NCI-H2227 (cell line): ENCODE data around the gene COL5A1.

Experiments
- DNase-seq: peaks from one replicate; lab custom pipeline; 2025; ENCODE audit not compliant: unreplicated experiment; lab: John Stamatoyannopoulos, UW

COL5A1 gene

DNA sequence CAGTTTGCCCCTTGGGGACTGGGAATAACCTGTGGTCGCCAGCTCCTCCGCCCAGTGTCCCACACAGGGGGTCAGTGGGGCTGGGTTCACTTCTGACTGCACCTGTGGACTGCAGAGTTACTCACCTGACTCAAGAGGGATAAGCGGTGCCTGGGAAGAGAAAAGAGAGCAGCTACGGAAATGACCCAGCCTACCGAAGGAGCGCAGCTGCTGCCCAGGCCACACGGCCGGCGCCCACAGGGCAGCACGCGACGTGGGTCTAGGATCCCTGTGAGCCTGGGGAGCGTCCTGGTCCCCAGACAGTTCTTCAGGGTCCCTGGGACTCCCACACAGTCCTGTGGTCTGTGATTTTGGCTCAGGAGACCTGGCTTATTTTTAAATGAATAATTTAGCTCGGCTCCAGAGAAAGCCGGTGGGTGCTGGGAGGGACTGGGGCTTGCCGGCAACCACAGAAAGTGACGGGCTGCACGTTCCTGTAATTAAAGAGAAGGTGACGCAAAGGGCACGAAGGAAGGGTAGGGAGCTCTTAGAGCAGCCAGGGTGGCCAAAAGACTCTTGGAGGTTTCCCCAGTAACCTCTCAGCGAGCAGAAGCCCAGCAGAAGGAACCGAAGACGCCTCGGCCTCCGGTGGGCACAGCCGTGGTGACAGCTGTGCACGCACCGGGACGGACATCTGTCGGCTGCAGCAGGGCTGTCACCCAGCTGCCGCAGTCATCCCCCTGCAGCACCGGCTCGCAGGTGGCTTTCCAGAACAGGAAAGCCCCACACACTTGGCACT, 141.5 kb downstream of the COL5A1 start:
- DNase-seq: no peak

DNA sequence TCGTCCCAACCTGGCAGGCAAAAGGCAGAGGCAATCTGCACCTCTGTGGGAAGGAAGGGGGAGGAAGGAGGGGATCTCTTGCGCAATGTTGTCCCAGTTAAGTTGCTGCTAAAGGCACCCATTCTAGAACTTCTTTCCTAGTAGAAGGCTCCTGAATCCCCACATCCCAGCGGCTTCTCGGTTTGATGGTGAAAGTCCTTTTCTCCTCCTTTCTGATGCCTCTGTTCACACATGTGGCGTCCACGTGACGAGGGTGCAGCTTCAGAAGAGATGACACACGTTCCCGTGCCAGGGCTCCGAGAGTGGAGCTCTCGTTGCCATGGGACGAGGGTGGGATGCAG, 142.1 kb downstream of the COL5A1 start:
- DNase-seq: no peak

DNA sequence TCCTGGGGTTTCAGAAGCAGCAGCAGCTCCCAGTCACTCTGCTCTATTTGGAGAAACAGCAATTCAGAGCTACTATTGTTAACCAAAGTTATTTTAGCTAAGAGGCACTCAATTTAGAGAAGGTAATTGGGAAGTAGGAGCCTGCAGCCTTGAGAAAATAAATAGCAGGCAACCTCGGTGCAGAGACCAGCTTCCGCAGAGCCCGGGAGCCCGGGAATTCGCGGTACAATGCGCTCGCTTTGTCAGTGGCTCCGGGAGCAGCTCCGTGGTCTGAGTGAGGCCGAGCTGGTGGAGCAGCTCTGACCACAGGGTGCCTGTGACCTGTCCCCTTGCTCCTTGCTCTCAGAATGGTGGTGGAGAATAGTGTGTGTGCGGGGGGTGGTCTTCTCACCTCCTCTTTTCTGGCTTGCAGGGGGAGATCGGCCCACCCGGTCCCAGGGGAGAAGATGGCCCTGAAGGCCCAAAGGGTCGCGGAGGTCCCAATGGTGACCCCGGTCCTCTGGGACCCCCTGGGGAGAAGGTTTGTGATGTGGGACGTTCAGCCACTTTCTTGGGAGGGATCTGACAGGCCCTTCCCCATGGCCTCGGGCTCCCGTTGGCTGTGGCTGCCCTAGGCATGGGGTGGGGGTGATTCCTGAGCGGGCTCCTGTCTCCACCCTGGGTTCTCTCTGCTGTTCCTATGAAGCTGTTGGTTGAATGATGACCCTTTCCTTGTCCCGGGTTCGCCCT, 143.1 kb downstream of the COL5A1 start:
- no peak for DNase-seq

DNA sequence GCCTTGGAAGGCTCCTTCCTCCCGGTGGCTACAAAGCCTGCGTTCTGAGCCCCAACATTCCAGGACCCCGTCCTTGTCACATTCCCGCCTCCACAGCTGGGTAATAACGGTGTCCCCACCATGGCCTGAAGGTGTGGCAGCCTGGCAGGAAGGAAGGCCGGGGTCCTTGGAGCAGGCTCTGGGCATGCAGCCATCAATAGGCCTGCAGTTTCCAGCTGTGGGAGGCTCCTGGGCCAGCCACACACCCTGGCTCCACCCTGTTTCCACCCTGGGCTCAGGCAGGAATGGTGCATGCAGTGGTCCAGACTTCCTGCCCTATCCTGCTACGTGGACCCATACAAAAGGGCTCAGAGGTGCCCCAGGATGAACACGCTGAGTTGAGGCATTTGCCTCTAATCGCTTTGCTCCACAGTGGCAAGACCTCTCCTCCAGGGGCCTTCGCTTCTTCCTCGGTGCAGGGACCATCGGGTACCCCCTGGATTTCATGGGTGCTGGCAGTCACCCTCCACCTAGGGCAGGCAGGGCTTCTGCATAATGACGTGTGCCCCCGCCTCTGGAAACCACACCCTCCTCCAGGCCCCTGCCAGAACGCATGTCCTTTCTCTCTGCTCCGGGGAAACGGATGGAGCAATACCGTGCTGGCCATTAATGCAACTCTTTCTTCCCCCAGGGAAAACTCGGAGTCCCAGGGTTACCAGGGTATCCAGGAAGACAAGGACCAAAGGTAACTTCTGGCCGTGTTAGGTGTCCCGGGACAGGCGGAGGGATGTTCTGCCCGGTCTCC, 143.9 kb downstream of the COL5A1 start:
- no peak for DNase-seq

DNA sequence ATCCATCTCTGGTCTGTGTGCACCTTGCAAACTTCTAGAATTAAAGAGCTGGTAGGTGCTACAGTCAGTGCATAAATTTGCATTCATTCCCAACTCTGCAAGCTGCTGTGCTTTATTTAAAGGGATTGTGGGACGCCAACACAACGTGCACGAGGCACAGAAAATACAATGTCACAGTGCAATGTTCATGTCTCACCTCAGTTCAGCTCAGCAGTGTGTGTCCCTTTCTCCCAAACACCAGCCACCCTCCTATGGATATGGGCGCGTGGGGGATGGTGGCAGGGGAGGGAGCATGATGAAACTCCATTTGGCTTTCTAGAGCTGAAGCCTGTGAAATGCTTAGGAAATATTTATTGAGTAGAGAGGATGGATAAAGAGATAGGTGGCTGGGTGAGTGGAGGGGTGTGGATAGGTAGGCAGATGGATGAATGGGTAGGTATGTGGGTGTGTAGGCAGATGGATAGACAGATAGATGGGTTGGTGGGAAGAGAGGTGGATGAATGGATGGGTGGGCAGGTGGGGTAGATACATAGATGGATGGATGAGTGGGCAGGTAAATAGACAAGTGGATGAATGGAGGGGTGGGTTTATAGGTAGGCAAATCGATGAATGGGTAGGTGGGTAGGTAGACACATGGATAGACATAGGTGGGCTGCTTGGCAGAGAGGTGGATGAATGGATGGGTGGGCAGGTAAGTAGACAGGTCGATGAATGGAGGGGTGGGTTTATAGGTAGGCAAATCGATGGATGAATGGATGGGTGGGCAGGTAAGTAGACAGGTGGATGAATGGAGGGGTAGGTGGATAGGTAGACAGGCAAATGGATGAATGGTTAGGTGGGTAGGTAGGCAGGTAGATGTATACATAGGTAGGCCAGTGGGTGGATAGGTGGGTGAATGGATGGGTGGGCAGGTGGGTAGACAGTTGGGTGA, 146.3 kb downstream of the COL5A1 start:
- DNase-seq: no peak

DNA sequence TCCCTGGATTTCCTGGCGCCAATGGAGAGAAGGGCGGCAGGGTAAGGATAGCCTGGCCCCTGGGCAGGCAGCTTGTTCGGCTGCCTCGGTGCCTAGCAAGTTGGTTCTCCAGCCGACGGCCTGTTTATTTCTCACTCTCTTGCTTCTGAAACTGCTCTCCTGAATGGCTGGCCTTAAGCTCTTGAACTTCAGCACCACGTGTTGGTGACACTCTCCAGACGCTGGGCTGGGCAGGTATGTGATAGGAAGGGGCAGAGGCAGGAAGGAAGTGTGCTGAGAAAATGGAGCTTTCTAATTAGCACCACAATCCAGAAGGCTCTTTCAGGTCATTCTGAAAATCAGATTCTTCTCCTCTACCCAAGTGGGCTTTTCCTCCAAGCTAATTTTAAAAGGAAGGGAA, 147.6 kb downstream of the COL5A1 start:
- no peak for DNase-seq

DNA sequence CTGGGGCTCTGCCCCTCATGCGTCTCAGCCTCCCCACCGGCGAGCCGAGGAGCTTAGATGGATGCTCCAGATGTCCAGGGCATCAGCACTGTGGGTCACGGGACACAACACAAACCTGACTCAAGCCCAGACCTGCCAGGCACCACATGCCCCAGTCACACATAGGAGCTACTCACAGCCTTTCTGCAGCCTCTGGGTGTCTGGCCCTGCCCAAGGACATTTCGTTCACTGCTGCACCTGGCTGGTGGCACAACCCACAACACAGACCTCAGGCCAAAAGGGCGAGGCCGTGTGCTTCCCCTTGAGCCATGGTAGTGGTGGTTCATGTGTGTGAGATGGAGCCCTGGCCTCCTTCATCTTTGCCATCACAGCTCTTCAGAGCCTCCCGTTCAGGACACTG, 149.4 kb downstream of the COL5A1 start:
- DNase-seq: no peak

DNA sequence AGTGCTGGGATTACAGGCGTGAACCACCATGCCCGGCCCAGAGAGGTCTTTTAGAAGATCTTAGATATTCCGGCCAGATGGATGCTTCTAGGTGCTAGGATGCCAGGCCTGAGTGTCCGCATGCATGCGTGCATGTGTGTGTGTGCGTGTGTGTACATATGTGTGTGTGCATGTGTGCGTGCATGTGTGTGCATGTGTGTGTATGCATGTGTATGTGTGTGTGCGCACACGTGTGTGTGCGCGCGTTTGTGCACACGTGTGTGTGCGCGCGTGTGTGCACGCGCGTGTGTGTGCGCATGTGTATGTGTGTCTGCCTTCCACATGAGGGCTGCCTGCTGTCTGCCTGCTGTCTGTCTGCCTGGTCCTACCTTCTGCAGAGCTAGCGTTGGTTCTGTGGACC, 151.0 kb downstream of the COL5A1 start:
- no peak for DNase-seq

DNA sequence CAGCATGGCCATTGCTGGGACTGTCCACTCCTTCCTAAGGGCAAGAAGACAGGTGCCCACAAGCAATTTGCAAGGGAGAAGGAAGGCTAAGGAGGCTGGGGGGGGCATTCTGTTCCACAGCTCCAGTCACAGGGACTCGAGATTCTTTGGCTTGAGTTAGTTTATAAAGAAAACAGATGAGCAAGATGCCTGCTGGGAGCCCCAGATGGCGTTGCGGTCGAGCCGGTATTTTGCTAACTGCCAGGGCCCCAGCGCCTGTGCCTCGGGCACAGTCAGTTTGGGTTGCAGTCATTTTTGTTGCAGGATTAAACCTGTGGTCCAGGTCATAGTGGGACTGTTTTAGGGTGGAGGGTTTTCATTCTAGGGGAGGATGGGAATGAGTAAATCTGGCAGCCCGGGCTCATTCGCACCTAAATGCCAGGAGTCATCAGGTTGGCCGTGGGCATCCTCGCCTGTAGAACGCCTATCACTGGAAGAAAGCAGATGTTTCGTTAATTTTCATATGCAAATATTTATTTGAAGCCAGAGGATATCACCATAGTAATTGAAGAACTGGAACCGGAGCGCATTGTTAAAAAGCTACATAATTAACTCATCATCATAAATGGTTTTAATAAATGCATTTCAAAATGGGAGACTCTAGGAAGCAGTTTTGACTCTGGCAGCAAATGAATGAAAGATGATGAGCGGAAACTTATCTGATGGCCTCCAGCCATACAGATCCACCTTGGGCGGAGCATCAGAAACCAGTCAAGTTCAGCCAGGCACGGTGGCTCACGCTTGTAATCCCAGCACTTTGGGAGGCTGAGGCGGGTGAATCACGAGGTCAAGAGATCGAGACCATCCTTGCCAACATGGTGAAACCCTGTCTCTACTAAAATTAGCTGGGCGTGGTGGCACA, 151.9 kb downstream of the COL5A1 start:
- no peak for DNase-seq

DNA sequence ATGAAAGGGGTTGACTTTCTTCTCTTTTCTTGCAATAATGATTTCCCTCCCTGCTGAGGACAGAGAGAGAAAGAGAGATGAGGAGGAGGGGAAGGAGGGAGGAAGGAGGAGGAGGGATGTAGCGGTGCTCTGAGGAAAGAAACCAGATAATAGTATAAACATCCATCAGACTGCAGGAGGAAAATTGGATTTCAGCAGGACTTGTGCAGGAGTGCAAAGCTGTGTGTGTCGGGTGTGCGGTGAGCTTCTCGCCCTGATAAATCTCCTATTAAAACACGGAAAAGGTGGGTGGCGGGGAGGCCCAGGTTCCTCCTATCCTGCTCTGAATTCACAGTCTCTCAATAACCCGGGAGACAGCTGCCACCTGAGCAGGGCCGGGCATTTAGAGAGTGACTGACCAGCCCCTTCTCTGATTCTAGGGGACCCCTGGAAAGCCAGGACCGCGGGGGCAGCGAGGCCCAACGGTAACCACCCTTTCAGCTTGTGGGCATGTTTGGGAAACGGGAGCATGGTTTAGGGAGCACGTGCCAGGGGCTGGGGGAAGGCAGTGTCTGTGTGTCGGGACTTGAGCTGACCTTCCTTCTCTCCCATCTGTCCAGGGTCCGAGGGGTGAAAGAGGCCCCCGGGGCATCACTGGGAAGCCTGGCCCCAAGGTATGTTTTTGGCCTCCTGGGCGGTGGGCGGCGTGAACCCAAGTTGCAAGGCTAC, 153.2 kb downstream of the COL5A1 start:
- no peak for DNase-seq

DNA sequence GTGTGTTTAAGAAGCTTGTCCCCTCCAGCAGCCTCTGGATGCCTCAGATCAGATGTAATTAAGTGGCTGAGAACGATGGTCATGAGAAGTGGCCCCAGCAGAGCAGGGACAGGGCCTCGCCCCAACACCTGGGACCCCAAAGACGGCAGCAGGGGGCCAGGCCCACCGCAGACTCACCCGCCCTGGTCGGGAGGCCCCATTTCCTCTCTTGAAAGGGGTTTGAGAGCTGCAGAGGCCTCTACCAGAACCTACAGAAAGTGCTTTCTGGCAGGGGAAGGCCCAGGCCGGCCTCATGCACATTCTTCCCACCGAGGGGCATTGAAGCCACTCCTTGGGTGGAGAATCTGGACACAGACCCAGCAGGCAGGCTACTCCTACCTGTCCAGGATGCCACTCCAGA, 153.8 kb downstream of the COL5A1 start:
- no peak for DNase-seq

DNA sequence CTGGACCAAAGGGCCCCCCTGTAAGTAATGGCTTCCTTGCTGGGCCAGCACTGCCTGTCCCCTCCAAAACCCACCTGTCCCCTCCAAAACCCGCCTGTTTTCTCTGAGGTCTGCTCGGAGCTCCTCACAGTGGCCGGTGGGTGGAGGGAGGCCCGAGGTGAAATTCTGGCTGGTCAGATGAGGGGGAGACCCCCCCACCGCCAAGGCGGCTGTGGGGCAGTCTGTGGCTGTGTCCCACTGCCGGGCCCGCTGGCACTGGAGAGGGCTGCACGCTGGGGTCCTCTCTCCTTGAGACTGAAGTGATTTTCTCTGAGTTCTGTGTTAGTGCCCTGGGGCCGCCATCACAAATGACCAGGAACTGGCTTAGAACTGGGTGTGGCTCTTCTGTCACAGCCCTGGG, 155.3 kb downstream of the COL5A1 start:
- DNase-seq: no peak

DNA sequence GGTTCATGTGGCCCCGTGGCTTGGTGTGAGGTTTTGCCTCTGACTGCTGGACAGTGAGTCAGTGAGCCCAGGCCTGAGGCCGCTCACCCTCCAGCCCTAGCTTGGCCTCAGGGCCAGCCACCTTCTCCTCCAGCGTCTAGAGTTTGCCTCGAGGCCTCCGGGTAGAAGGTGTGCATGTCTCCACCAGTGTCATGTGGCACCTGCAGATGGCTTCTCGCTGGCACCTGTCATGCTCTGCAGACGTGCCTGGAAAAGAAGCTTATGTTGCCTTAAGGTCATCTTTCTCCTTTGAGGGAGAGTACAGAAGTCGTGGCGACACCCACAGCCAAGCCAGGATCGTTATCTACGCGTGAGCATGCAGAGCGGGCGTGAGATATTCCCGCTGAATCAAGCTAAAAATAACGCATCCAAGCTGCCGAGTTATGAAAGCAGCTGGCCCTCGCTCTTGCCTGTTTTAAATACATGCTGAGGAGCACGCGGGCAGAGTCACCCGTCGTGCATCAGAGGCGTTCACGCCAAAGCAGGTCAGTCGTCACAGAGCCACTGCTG, 159.3 kb downstream of the COL5A1 start:
- no peak for DNase-seq

DNA sequence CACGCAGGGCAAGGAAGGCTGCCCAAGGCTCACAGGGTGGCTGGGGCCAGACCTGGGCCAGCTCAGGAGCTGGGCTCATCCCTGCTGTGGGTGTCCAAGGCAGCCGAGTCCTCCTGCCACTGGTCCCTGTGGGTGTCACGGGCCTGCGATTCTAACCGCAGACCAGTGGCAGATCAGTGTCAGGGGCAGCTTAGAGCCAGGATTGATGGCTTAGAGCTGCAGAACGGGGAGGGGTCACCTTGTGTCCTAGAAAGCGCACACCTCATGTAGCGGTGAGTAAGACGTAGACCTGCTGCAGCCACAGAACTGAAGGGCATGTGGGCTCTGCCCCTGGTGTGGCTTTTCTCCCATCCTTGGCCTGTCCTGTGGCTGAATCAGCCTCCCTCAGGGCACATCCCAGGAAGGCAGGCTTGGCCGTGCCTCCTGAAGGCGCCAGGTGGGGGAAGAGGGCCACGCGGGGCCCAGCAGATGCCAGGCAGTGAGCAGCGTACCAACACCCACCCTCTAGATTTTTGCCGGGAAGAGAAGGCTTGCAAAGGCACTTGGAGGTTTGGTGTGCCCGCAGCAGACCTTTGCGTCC, 160.7 kb downstream of the COL5A1 start:
- no peak for DNase-seq

DNA sequence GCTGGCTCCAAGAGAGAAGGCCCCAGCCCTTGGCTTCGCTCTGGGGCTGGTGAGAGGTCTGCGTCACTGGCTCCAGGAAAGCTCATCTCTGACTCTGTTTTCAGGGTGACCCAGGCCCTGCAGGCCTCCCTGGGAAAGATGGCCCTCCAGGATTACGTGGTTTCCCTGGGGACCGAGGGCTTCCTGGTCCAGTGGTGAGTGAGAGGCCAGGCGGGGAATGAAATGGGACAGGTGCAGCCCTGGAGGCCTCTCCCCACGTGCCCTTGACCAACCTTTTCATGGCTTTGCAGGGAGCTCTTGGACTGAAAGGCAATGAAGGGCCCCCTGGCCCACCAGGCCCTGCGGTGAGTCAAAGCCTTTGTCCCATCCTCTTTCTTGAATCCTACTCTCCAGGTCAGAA, 163.3 kb downstream of the COL5A1 start:
- DNase-seq: no peak

DNA sequence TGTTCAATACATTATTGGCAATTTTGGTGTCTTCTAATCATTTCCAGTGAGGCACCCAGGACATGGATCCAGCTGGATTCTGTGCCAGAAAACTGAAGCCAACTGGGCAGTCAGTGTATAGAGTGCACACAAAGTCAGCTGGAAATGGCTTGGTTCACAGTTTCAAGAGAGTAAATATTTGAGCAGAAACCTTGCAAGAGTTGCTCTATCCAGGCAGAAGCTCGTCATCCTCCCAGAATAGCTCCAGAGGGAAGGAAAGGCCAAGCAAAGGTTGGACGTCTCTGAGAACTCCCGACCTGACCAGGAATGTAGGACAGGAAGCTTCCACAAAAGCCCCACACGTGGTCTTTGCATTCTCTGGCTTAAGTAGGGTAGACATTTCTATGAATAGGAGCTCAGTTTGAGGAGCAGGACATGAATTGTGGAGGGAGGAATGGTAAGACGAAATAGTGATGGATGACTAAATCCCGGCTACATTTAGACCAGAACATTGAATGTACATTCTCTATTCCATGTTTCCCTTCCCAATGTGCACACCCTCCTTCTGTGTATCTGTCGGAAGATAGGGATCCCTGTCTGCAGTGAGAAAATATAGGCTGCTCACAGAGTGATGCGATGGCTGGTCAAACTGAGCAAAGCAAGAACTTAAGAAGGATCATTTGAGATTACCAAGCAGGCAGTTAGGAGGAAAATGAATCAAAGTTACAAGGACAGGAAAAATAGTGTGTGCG, 166.3 kb downstream of the COL5A1 start:
- DNase-seq: no peak

DNA sequence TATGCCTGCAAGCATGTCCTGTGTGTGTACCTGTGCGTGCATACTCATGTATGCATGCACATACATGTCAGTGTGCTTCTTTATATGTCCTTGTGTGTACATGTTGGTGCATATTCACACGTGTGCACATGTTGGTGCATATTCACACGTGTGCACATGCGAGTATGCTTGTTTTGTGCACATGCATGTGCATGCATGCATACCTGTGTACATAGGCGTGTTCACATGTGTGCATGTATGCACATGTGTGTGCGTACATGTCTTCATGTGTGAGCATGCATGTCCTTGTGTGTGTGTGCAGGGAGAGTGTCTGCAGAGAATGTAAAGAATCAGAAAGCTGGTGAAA, 166.8 kb downstream of the COL5A1 start:
- no peak for DNase-seq

DNA sequence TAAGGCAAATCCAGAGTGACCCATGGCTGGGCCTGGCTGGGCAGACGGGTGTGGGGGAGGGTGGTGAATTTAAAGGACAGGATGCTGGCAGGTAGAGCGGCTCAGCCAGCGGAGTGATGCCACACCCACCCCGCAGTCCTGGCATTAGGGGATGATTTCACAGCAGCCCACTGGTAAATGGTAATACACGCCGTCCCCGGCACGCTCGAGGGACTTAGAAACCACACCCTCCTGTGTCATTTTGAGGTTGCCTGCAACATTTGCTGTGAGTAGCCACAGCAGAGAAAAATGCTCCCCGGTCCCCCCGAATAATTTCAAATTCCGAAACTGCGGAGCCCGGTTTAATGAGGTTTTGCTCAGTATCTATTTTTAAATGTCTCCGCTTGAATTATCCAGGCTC, 167.7 kb downstream of the COL5A1 start:
- no peak for DNase-seq
